GM12873 (cell line): ENCODE measurements around the gene ELMO2.

ENCODE experiments used
- TF ChIP-seq, protein P1 (sequence below): IDR thresholded peaks from 2 replicates; pipeline ENCODE4 v1.5.1; 2012; ENCODE audit warnings: low read depth, mild to moderate bottlenecking, moderate library complexity, low read length, control low read depth; ENCODE audit not compliant: insufficient read depth; ENCODE audit errors: missing control alignments

Gene ELMO2

DNA sequence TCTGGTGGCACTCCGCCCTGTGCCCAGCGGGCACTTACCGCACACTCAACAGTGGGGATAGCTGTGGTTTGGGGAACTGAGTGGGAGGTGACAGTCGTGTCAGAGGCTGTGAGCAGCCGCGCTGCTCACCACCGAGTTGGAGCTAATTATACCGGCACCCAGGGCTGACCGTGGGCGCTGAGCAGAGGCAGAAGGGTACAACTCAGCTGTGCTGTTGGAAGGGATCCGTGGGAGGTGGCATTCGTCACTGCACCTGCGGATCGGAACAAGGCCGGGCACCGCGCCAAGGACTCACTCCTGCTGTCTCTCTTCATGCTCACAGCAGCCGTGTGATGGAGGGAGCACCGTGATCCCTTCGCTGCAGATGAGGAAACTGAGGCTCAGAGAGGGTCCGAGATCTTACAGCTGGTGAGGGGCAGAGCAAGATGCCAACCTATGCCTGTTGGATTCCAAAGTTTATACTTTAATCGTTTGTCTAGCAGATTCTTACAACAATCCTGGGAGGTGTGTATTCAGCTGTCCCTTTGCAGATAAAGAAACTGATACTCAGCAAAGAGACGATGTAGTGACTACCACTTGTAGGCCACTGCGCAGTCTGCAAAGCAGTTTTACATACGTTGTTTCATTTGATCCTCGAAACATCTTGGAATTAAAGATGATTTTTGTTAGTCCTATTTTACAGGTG, 713 bp upstream of the ELMO2 start:
- TF ChIP-seq, protein P1, sequence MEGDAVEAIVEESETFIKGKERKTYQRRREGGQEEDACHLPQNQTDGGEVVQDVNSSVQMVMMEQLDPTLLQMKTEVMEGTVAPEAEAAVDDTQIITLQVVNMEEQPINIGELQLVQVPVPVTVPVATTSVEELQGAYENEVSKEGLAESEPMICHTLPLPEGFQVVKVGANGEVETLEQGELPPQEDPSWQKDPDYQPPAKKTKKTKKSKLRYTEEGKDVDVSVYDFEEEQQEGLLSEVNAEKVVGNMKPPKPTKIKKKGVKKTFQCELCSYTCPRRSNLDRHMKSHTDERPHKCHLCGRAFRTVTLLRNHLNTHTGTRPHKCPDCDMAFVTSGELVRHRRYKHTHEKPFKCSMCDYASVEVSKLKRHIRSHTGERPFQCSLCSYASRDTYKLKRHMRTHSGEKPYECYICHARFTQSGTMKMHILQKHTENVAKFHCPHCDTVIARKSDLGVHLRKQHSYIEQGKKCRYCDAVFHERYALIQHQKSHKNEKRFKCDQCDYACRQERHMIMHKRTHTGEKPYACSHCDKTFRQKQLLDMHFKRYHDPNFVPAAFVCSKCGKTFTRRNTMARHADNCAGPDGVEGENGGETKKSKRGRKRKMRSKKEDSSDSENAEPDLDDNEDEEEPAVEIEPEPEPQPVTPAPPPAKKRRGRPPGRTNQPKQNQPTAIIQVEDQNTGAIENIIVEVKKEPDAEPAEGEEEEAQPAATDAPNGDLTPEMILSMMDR = no peak

DNA sequence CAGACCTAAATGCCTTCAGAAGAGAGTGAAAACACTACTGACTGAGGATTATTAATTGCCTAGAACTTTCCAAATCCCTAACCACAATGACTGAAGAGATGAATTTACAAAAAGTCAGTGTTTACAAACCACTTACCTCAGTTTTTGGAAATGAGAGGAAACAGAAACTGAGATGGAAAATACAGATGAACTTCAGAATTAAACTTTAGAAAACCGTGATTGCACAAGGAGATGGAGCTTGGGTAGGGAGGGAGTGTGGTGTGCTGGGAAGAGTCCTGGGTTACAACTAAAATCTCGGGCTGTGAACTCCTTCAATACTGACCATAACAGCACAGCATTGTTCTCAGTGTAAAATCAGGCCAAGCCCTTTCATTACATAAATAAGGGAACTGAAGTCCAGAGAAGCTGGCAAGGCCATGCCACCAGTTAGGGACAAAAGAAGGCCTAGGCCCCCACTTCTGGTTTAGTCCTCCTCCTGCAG, 4.0 kb downstream of the ELMO2 start:
- TF ChIP-seq, protein P1 = no peak

DNA sequence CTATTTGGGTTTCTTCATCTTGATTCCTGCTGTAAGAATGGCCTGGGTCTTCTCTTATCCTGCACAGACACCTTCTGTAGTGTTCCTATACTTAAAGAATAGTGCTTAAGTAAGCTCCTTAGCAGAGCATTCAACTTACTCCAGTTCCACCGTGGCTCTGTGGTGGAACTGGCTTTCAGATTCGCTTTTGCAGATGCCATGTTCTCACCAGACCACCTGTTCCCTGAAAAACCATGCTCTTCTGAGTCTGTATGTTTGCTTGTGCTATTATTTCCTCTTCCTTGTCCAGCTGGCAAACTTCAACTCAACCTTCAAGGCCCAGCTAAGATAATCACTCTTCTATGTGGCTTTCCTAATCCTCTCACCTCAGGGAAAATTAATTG, 4.9 kb downstream of the ELMO2 start:
- TF ChIP-seq, protein P1 = no peak

DNA sequence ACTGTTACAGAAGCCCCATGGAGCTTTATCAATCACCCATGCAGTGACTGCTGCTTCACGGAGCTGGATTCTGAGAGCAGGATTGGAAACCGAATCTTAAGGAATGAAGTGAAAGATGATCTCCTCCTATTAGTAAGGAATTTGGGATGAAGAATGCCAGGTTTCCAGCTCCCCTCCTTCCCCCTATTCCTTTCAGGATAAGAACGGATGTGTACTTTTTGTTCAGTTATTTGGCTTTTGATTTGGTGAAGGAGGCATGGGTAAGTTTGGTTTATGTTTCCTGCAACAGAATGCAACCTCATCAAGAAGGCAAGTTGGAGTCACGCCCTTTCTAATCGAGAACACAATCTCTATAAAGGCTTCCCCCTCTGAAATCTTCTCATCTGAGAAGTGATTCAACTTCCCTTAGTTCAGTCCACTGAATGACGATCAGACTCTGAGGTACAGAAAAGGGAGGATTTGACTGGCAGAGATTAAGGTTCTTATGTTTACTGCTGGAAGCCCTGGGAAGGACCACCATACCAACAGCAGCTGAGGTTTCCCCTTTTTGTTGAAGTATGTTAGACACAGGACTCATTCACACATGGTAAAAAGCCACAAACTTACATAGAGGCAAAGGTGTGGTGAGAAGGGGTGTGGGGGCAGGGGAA, 5.5 kb downstream of the ELMO2 start:
- TF ChIP-seq, protein P1 = no peak

DNA sequence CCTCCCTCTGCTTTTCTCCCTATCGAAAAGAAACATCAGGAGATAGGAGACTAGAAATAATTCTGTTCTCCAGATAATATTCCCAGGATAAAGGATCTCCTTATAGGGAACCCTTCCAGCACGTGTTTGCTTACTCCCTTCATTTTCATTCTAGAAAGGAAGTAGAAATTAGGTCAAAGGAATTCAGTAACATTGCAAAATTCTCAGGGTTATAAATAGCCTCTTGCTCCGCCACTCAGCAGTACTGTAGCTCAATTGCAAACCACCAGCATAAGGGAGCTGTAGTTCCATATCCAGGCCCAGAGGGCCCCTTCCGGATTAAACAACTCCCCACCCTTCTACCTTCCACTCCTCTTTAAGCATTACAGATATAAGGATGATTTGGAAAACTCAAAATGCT, 6.2 kb downstream of the ELMO2 start:
- TF ChIP-seq, protein P1 = no peak

DNA sequence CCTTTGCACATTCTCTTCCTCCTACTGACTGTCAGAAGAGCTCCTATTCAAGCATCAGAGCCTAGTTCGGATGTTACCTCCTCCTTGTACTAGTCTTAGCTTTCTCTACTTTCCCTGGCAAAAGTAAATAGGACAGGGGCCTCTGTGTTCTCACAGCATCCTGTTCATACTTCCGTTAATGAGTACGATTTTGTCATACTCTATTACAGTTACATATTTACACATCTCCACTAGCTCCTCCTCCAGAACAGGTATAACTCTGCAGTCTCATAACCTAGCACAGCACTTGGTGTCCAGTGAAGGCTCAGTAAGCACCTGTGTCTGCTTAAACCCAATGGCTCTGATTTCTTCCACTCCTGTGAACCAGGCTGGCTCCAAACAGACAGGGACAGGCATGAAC, 7.0 kb downstream of the ELMO2 start:
- TF ChIP-seq, protein P1 = no peak

DNA sequence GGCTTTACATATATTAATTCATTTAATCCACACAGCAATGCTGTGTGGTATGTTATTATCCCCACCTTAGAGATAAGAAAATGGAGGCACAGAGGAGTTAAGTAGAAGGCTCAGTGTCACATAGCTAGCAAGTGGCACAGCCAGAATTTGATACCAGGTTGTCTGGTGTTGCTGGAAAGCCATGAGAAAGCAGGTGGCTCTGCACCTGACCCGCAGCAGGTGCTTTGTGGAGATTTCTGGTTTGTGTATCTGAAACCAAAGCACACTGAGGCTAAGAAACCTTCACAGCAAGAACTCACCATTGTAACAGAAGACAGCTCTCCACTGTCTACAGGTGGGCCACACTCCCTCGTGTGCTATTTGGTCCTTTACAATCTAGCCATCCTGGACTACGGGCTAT, 7.5 kb downstream of the ELMO2 start:
- TF ChIP-seq, protein P1 = no peak
